Uterus (tissue), 4 donors: ENCODE measurements around the gene EXOC4. TPM values are rescaled to one million over a fixed set of nuclear protein-coding genes. Genes with fewer than 3 reads are reported as not detected.

Experiments
- DNase-seq, 2 donors: peaks; one replicate each; pipeline ENCODE4 v3.0.0-alpha.2; 2019 to 2020
- H3K27ac ChIP-seq, 2 donors: fragments of 200-600 bp; sonication (generic); 1 replicate in 1 of 2; 2 replicates in 1 of 2; pipeline ENCODE4 v1.5.1; 2016 to 2018
- H3K27me3 ChIP-seq, 2 donors: fragments of 200-600 bp; sonication (generic); one replicate each; pipeline ENCODE4 v1.5.1; 2018 to 2019; ENCODE audit warnings: control low read depth in 1 of 2
- H3K36me3 ChIP-seq, 2 donors: fragments of 200-600 bp; sonication (generic); one replicate each; pipeline ENCODE4 v1.5.1; 2019; ENCODE audit warnings: control low read depth in 1 of 2
- H3K4me1 ChIP-seq, 2 donors: fragments of 200-600 bp; sonication (generic); one replicate each; pipeline ENCODE4 v1.5.1; 2018 to 2019; ENCODE audit warnings: control low read depth in 1 of 2
- H3K4me3 ChIP-seq, 2 donors: fragments of 200-600 bp; sonication (generic); 1 replicate in 1 of 2; 2 replicates in 1 of 2; pipeline ENCODE4 v1.5.1; 2018 to 2019; ENCODE audit warnings: mild to moderate bottlenecking in 1 of 2
- H3K9me3 ChIP-seq, 2 donors: fragments of 200-600 bp; sonication (generic); one replicate each; pipeline ENCODE4 v1.5.1; 2019; ENCODE audit warnings: control low read depth in 1 of 2
- POLR2A ChIP-seq, 2 donors: fragments of 450-650 bp; IDR thresholded peaks; one replicate each; pipeline ENCODE4 v1.6.1; 2016; ENCODE audit warnings: antibody characterized with exemption in 2 of 2, mild to moderate bottlenecking in 1 of 2, moderate library complexity in 1 of 2
- intact Hi-C: fragments of 100-400 bp; cut with DNase I; formaldehyde crosslinking; loops from one replicate; pipeline ENCODE4 v1.15.1; 2023; ENCODE audit warnings: low total_unique reads
- total RNA-seq, 4 donors: library from RNA; depleted of rRNA in 3 of 4; stranded (reverse); fragments of >200 nt in 3 of 4; gene quantifications; one replicate each; pipeline versions ENCODE4 v1.1.0 to v1.2.4, GENCODE V29; 2014 to 2023
- TF ChIP-seq, protein P1 (sequence below), 4 experiments: fragments of 200-600 bp in 2 of 4; fragments of 450-650 bp in 2 of 4; sonication (generic) in 2 of 4; IDR thresholded peaks; one replicate each; pipeline ENCODE4 v1.5.1; 2016 to 2019; ENCODE audit warnings: antibody characterized with exemption in 4 of 4, mild to moderate bottlenecking in 2 of 4, moderate library complexity in 1 of 4
- donor health status: DM: yes; HTN: yes; CAD: no.

The EXOC4 gene
- total RNA-seq, 4 donors from 2014 or later: 27.2 to 126 (median 65.4) TPM

DNA sequence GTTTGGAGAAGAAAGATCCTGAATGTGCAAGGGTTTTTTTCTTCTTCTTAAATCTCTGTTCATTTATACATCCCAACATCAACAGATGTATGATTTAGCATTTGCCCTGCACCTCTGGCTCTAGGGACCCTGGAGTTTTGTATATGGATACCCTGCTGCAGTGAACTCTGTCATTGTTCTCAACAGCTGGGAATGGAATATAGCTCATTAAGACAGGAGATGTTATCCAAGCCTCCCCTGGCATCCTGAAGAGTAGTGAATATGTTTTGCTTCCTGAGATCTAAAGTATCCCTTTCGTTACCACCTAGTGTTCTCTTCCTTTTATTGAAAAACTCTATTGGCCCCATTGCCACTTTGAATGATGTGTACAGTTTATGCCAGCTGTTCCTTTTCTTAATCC, 275.9 kb downstream of the EXOC4 start:
- DNase-seq: no peak
- no peak overlapping the region for H3K27ac ChIP-seq
- no peak for TF ChIP-seq POLR2A (IDR thresholded peaks at IDR 0.05)
- TF ChIP-seq, protein P1, sequence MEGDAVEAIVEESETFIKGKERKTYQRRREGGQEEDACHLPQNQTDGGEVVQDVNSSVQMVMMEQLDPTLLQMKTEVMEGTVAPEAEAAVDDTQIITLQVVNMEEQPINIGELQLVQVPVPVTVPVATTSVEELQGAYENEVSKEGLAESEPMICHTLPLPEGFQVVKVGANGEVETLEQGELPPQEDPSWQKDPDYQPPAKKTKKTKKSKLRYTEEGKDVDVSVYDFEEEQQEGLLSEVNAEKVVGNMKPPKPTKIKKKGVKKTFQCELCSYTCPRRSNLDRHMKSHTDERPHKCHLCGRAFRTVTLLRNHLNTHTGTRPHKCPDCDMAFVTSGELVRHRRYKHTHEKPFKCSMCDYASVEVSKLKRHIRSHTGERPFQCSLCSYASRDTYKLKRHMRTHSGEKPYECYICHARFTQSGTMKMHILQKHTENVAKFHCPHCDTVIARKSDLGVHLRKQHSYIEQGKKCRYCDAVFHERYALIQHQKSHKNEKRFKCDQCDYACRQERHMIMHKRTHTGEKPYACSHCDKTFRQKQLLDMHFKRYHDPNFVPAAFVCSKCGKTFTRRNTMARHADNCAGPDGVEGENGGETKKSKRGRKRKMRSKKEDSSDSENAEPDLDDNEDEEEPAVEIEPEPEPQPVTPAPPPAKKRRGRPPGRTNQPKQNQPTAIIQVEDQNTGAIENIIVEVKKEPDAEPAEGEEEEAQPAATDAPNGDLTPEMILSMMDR (IDR thresholded peaks at IDR 0.05): no peak

DNA sequence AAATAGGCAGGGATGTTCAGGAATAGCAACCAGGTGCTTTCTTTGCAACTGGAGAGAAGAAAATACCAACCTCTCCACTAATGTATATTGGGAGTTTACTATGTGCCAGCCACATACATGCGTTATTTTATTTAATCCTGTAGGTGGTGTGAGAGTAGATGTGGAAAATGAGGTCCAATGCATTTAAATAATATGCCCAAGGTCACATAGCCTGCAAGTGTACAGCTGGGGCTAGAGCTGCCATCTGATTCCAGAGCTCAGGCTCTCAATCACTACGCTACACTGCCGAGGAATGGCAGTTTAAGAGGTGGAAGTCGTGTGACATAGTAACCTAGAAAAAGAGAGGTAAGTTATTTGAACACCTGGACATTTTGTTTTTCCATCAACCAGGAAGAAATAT, 277.0 kb downstream of the EXOC4 start:
- Histone ChIP-seq H3K27ac (no peak overlapping the region), H3K36me3 (no peaks in the 10 kb centered on the region), H3K4me3 (no peak overlapping the region), H3K4me1 (no peaks in the 10 kb centered on the region), H3K9me3 (no peaks in the 10 kb centered on the region), H3K27me3 (no peaks in the 10 kb centered on the region)
- intact Hi-C loops: no loop called here
- DNase-seq: no peak
- TF ChIP-seq, protein P1 (IDR thresholded peaks at IDR 0.05): no peak
- TF ChIP-seq POLR2A (IDR thresholded peaks at IDR 0.05): no peak

More for the DNA sequence above, 275.9 kb downstream of the EXOC4 start:
- Histone ChIP-seq H3K36me3 (no peaks in the 10 kb centered on the region), H3K27me3 (no peaks in the 10 kb centered on the region), H3K4me3 (no peak overlapping the region), H3K9me3 (no peaks in the 10 kb centered on the region), H3K4me1 (no peaks in the 10 kb centered on the region)
- intact Hi-C loops: no loop called here

DNA sequence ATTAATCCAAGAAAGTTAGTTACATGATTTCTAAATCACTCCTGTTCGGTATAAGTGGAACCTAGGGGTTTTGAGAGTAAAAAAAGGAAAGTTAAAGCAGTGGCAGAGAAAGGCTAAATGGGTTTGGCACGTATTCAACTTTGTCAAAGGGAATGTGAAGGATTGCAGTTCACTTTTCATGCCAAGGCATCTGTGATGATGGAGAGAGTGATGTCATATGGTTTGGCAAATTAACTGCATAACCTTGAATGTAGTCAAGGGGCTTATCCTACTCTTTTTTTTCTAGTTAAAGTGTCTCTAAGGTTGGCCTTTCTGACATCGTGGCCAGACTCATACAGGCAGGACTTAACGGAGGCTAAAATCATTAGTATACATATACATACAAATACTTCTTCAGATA, 277.8 kb downstream of the EXOC4 start:
- no peaks in the 10 kb centered on the region for H3K9me3 ChIP-seq
- no peaks in the 10 kb centered on the region for H3K4me1 ChIP-seq
- no peaks in the 10 kb centered on the region for H3K27me3 ChIP-seq
- no peak overlapping the region for H3K27ac ChIP-seq
- intact Hi-C loops: no loop called here
- no peak for DNase-seq
- no peaks in the 10 kb centered on the region for H3K36me3 ChIP-seq
- TF ChIP-seq, protein P1 (IDR thresholded peaks at IDR 0.05): no peak
- no peak for TF ChIP-seq POLR2A (IDR thresholded peaks at IDR 0.05)
- H3K4me3 ChIP-seq: no peak overlapping the region

DNA sequence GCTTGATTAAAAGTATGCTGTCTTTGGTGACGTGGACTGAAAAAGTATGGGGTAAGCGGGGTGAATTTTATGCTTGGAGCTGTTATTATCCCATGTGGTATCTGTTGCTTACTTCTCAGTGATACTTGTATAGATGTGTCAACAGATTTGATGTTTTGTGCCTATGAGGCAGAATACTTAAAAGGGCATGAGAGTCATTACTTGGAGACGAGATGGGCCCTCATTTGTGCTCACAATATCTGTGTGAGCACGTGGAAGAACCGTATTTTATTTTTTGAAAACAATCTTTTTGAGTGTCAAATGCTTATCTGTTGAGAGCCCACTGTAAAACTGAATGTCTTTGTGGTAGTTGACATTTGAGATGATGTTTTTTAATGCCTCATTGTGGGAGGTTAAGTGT, 281.9 kb downstream of the EXOC4 start:
- intact Hi-C loops: no loop called here
- Histone ChIP-seq H3K9me3 (no peaks in the 10 kb centered on the region), H3K27me3 (no peaks in the 10 kb centered on the region), H3K4me3 (no peak overlapping the region), H3K27ac (no peak overlapping the region), H3K4me1 (no peaks in the 10 kb centered on the region), H3K36me3 (no peaks in the 10 kb centered on the region)
- TF ChIP-seq POLR2A (IDR thresholded peaks at IDR 0.05): no peak
- TF ChIP-seq, protein P1 (IDR thresholded peaks at IDR 0.05): no peak
- DNase-seq: no peak

DNA sequence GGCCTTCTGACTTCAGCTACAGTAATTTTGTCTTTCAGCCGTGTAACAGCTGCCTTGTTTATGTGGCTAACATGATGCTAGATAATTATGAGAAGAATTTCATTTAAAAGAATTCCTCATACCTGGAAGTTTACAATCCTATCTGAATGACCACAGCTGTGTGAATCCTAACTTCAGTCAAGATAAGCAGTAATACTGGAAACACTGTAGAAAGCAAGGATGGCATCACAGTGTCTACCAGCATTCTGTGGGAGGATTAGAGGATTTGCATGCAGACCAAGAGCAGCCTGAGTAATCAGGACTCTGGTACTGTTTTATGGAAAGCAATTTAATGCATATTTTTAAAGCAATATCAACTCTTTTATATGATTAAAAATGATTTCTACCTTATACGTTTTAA, 282.4 kb downstream of the EXOC4 start:
- H3K4me1 ChIP-seq: no peaks in the 10 kb centered on the region
- no peaks in the 10 kb centered on the region for H3K36me3 ChIP-seq
- H3K27ac ChIP-seq: no peak overlapping the region
- H3K27me3 ChIP-seq: no peaks in the 10 kb centered on the region
- H3K9me3 ChIP-seq: no peaks in the 10 kb centered on the region
- intact Hi-C loops: no loop called here
- no peak for TF ChIP-seq POLR2A (IDR thresholded peaks at IDR 0.05)
- TF ChIP-seq, protein P1 (IDR thresholded peaks at IDR 0.05): no peak
- no peak overlapping the region for H3K4me3 ChIP-seq
- DNase-seq: no peak
